A549 (cell line): ENCODE results near the gene RAB8B. TPM values are rescaled to one million over a fixed set of nuclear protein-coding genes. Genes with fewer than 3 reads are reported as not detected.
A peak's percentile ranks its signal among the peaks of the same experiment; 100 is the strongest.

ENCODE experiments used
- ATAC-seq, 2 experiments: fragments of 200-7000 bp in 1 of 2; fragments of >200 bp in 1 of 2; cut with Nextera tagmentation in 1 of 2; cut with Tn5 transposase in 1 of 2; 3 replicates each; pipeline versions ENCODE4 v1.8.0 to v1.9.1; 2018 to 2020; ENCODE audit warnings: mild to moderate bottlenecking in 1 of 2, moderate library complexity in 1 of 2
- CTCF ChIA-PET: fragments of 300-600 bp; sonication (Branson Sonifier 250); formaldehyde crosslinking; extraction: SDS; loops from one replicate; lab custom pipeline; 2021; ENCODE audit warnings: antibody characterized with exemption, inconsistent platforms; lab: Yijun Ruan, JAX
- POLR2A ChIA-PET: fragments of 350-600 bp; formaldehyde crosslinking; extraction: SDS; loops from one replicate; lab custom pipeline; 2021; ENCODE audit warnings: antibody characterized with exemption, inconsistent platforms; lab: Yijun Ruan, JAX
- DNase-seq, 2 experiments: peaks; one replicate each; pipeline versions ENCODE4 v3.0.0 to v3.0.0-alpha.2; 2011 to 2016; ENCODE audit warnings: low read depth in 1 of 2, low spot score in 1 of 2
- FAIRE-seq: peaks from 2 replicates; lab custom pipeline; 2011; peaks lifted over from hg19 to GRCh38; lab: Jason Lieb, UNC
- H3K27ac ChIP-seq, 2 experiments: fragments of >200 bp; sonication (Bioruptor Twin); formaldehyde crosslinking; 3 replicates each; pipeline ENCODE4 v1.5.1; 2016 to 2017
- H3K4me1 ChIP-seq: fragments of >200 bp; sonication (Bioruptor Twin); formaldehyde crosslinking; 3 replicates; pipeline ENCODE4 v1.6.1; 2016
- H3K4me2 ChIP-seq: fragments of >200 bp; sonication (Bioruptor Twin); formaldehyde crosslinking; 3 replicates; pipeline ENCODE4 v1.6.1; 2016
- H3K4me3 ChIP-seq: fragments of >200 bp; sonication (Bioruptor Twin); formaldehyde crosslinking; 3 replicates; pipeline ENCODE4 v1.5.1; 2016
- H3K9me3 ChIP-seq: fragments of >200 bp; sonication (Bioruptor Twin); formaldehyde crosslinking; 3 replicates; pipeline ENCODE4 v1.6.1; 2016
- ATOH8 ChIP-seq: fragments of 250-450 bp; sonication (Bioruptor Pico); IDR thresholded peaks from 2 replicates; pipeline ENCODE4 v1.5.0; 2020; ENCODE audit warnings: low read depth, mild to moderate bottlenecking, moderate library complexity
- BCL3 ChIP-seq: fragments of >200 bp; sonication (Bioruptor Twin); formaldehyde crosslinking; IDR thresholded peaks from 3 replicates; pipeline ENCODE4 v1.6.1; 2016
- EHMT2 ChIP-seq: fragments of 200-600 bp; sonication (generic); IDR thresholded peaks from 2 replicates; pipeline ENCODE4 v1.6.1; 2016; ENCODE audit warnings: antibody characterized with exemption, low read depth, mild to moderate bottlenecking, moderate library complexity
- HMGXB4 ChIP-seq: fragments of 250-450 bp; sonication (Bioruptor Pico); IDR thresholded peaks from 2 replicates; pipeline ENCODE4 v1.5.0; 2021; ENCODE audit warnings: mild to moderate bottlenecking, moderate library complexity, borderline replicate concordance
- HOXB5 ChIP-seq: fragments of 250-450 bp; sonication (Bioruptor Pico); IDR thresholded peaks from 2 replicates; pipeline ENCODE4 v1.5.0; 2020; ENCODE audit warnings: mild to moderate bottlenecking, moderate library complexity
- JUN ChIP-seq, 2 experiments: fragments of >200 bp; sonication (Bioruptor Twin); formaldehyde crosslinking; IDR thresholded peaks; 2 replicates in 1 of 2; 3 replicates in 1 of 2; pipeline ENCODE4 v1.6.1; 2016 to 2017
- MAFK ChIP-seq: fragments of 450-650 bp; IDR thresholded peaks from 2 replicates; pipeline ENCODE4 v1.6.1; 2014; ENCODE audit not compliant: partially characterized antibody
- MAX ChIP-seq: IDR thresholded peaks from 2 replicates; pipeline ENCODE4 v1.6.1; 2012
- MAZ ChIP-seq: fragments of 150-350 bp; IDR thresholded peaks from 2 replicates; pipeline ENCODE4 v1.6.1; 2014; ENCODE audit warnings: antibody characterized with exemption, low read depth, low read length, borderline replicate concordance
- MYC ChIP-seq: IDR thresholded peaks from 2 replicates; pipeline ENCODE4 v1.6.1; 2012; ENCODE audit warnings: mild to moderate bottlenecking, inconsistent platforms, low read length, improper control_type of control experiment, borderline replicate concordance
- PHF8 ChIP-seq: fragments of 200-600 bp; sonication (generic); IDR thresholded peaks from 2 replicates; pipeline ENCODE4 v1.6.1; 2016; ENCODE audit warnings: low read depth, mild to moderate bottlenecking, antibody characterized with exemption, moderate library complexity, borderline replicate concordance
- POLR2A ChIP-seq: IDR thresholded peaks from 2 replicates; pipeline ENCODE4 v1.6.1; 2012; ENCODE audit warnings: mild to moderate bottlenecking, low read length
- RAD21 ChIP-seq, 2 experiments: fragments of >200 bp in 1 of 2; sonication (Bioruptor Twin) in 1 of 2; formaldehyde crosslinking in 1 of 2; IDR thresholded peaks in 1 of 2; conservative IDR thresholded peaks in 1 of 2; 2 replicates in 1 of 2; 3 replicates in 1 of 2; pipeline ENCODE4 v1.6.1; 2012 to 2018; ENCODE audit warnings: inconsistent platforms in 1 of 2
- SMC3 ChIP-seq: fragments of >200 bp; sonication (Bioruptor Twin); formaldehyde crosslinking; IDR thresholded peaks from 3 replicates; pipeline ENCODE4 v1.6.1; 2018; ENCODE audit warnings: inconsistent platforms
- TFCP2L1 ChIP-seq: fragments of 250-450 bp; sonication (Bioruptor Pico); IDR thresholded peaks from 2 replicates; pipeline ENCODE4 v1.5.0; 2021; ENCODE audit warnings: mild to moderate bottlenecking
- ZNF302 ChIP-seq: fragments of 250-450 bp; sonication (Bioruptor Pico); IDR thresholded peaks from 2 replicates; pipeline ENCODE4 v1.9.0; 2021; ENCODE audit warnings: inconsistent platforms, mild to moderate bottlenecking, moderate library complexity
- WGBS: methylation state at CpG from one replicate; pipeline ENCODE4 v1.1.6; 2017; ENCODE audit errors: missing lambda C conversion rate; 5-methylcytosine and 5-hydroxymethylcytosine counted together
- polyA minus RNA-seq: library from RNA; depleted of rRNA, polyadenylated mRNA; stranded (reverse); fragments of >200 nt; gene quantifications from 2 replicates; pipeline ENCODE4 v1.2.3, GENCODE V29; 2011; rRNA and poly(A)+ RNA removed
- polyA plus RNA-seq, 4 experiments: library from polyadenylated mRNA; depleted of rRNA in 3 of 4; stranded (reverse); fragments of >200 nt; fragmentation: RNase III in 1 of 4; extraction: RNeasy Plus Mini Kit Qiagen cat#74134 plus additional on column Dnase treatment in 1 of 4; gene quantifications; 2 replicates in 3 of 4; 3 replicates in 1 of 4; pipeline ENCODE4 v1.2.3, GENCODE V29; 2011 to 2017
- TF ChIP-seq, protein P1 (sequence below): IDR thresholded peaks from 2 replicates; pipeline ENCODE4 v1.6.1; 2012
- TF ChIP-seq, protein P2 (sequence below): fragments of 200-600 bp; sonication (generic); IDR thresholded peaks from 2 replicates; pipeline ENCODE4 v1.6.1; 2016; ENCODE audit warnings: antibody characterized with exemption, mild to moderate bottlenecking, moderate library complexity
- TF ChIP-seq, protein P3 (sequence below): fragments of >200 bp; sonication (Bioruptor Twin); formaldehyde crosslinking; IDR thresholded peaks from 2 replicates; pipeline ENCODE4 v1.6.1; 2016

The RAB8B gene
- polyA plus RNA-seq (2011; rRNA removed): 28.8 and 41.4 TPM in 2 replicates
- 7.0 and 7.8 TPM in 2 replicates for polyA plus RNA-seq (2012; cell fraction: cytosol; rRNA removed)
- polyA plus RNA-seq (2012; cell fraction: nucleus; rRNA removed): 1.2 and 2.2 TPM in 2 replicates
- 19.5 to 22.2 TPM (median 21.5 TPM) in 3 replicates for polyA plus RNA-seq (2017; fragmentation: RNase III; extraction: RNeasy Plus Mini Kit Qiagen cat#74134 plus additional on column Dnase treatment)
- polyA minus RNA-seq: 13.6 and 14.7 TPM in 2 replicates

DNA sequence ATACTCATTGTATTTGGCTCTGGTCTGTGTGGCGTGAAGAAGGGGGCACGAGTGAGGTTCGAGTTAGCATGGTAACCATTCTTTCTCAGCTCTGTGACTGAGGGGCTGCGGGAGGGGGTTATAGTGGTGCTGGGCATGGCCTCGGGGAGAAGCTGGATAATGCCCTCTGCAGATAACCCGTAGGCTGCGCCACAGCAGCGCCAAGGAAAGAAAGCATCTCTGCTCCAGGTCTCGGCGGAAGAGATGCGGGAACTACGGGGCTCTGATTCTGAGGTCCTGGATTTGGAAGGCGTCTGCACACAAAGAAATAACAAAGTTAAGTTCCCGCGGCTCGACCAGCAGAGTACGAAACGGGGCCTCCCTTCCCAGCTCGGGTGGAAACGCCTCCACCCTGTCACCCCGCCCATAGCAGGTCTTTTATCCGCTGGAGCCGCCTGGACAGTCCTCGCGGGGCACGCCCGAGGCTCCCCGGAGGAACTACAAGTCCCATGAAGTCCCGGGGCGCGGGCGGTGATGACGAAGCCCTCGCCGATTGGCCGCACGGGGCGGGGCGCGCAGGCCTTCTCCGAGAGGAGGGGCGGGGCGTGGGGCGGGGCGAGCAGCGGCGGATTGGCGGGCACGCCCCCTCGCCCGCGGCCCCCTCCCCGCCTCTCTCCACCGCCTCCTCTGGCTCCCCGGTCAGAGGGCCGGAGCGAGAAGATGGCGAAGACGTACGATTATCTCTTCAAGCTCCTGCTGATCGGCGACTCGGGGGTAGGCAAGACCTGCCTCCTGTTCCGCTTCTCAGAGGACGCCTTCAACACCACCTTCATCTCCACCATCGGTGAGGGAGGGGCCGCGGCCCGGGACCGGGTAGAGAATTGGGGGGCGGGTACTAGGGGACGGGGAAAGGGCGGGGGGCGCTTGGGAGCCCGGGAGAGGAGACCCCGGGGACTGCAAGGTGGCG is at the start of gene RAB8B:
RAB8B (plus strand) TSS at position 681 of the 946 bp plus-strand sequence; CDS start at position 700, 19 bp downstream.
- Histone ChIP-seq H3K4me3 (peak within 1 kb of the TSS; percentile 68), H3K9me3 (no peaks in the 10 kb centered on the region), H3K27ac (peak within 1 kb of the TSS; percentile 75 to 93), H3K4me1 (peaks cover 42% of the 10 kb centered on the region), H3K4me2 (peak within 1 kb of the TSS; percentile 83)
- ATAC-seq: peak; percentile 92 to 98
- peak; percentile 87 to 96 for DNase-seq
- TF ChIP-seq MAFK: no peak
- TF ChIP-seq JUN (IDR thresholded peaks at IDR 0.05): peak in 1 of 2 experiments; percentile 72; a peak in 3 of 5 replicates
- no peak for TF ChIP-seq ATOH8 (CRISPR knock-in tag)
- no peak for TF ChIP-seq TFCP2L1
- no peak for TF ChIP-seq ZNF302
- TF ChIP-seq, protein P1, sequence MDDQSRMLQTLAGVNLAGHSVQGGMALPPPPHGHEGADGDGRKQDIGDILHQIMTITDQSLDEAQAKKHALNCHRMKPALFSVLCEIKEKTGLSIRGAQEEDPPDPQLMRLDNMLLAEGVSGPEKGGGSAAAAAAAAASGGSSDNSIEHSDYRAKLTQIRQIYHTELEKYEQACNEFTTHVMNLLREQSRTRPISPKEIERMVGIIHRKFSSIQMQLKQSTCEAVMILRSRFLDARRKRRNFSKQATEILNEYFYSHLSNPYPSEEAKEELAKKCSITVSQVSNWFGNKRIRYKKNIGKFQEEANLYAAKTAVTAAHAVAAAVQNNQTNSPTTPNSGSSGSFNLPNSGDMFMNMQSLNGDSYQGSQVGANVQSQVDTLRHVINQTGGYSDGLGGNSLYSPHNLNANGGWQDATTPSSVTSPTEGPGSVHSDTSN: no peak
- TF ChIP-seq EHMT2: no peak
- TF ChIP-seq, protein P2, sequence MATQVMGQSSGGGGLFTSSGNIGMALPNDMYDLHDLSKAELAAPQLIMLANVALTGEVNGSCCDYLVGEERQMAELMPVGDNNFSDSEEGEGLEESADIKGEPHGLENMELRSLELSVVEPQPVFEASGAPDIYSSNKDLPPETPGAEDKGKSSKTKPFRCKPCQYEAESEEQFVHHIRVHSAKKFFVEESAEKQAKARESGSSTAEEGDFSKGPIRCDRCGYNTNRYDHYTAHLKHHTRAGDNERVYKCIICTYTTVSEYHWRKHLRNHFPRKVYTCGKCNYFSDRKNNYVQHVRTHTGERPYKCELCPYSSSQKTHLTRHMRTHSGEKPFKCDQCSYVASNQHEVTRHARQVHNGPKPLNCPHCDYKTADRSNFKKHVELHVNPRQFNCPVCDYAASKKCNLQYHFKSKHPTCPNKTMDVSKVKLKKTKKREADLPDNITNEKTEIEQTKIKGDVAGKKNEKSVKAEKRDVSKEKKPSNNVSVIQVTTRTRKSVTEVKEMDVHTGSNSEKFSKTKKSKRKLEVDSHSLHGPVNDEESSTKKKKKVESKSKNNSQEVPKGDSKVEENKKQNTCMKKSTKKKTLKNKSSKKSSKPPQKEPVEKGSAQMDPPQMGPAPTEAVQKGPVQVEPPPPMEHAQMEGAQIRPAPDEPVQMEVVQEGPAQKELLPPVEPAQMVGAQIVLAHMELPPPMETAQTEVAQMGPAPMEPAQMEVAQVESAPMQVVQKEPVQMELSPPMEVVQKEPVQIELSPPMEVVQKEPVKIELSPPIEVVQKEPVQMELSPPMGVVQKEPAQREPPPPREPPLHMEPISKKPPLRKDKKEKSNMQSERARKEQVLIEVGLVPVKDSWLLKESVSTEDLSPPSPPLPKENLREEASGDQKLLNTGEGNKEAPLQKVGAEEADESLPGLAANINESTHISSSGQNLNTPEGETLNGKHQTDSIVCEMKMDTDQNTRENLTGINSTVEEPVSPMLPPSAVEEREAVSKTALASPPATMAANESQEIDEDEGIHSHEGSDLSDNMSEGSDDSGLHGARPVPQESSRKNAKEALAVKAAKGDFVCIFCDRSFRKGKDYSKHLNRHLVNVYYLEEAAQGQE: peak; percentile 35; the same call in 1 of the 2 replicates
- peak in 1 of 2 experiments; percentile 16; a peak in 1 of 5 replicates for TF ChIP-seq RAD21 (conservative IDR thresholded peaks at IDR 0.05 in 1 of 2, IDR thresholded peaks at IDR 0.05 in 1 of 2)
- peak; percentile 71 for TF ChIP-seq POLR2A
- peak; percentile 63 for TF ChIP-seq PHF8
- no peak for TF ChIP-seq HOXB5 (CRISPR knock-in tag)
- no peak for TF ChIP-seq HMGXB4 (CRISPR knock-in tag)
- TF ChIP-seq, protein P3, sequence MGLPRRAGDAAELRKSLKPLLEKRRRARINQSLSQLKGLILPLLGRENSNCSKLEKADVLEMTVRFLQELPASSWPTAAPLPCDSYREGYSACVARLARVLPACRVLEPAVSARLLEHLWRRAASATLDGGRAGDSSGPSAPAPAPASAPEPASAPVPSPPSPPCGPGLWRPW: no peak
- 0 out of 3 replicates have a peak, but pooled peaks have one; percentile 8 for TF ChIP-seq SMC3
- peak; percentile 52; the same call in 1 of the 2 replicates for TF ChIP-seq MYC
- 0 out of 3 replicates have a peak, but pooled peaks have one; percentile 21 for TF ChIP-seq BCL3
- peak; percentile 60; the same call in 1 of the 2 replicates for TF ChIP-seq MAZ
- peak; percentile 0; the same call in 1 of the 2 replicates for TF ChIP-seq MAX
- ChIA-PET POLR2A (interaction anchor here (0.6 to 1.6 kb wide), 7 partner anchors 11 to 141 kb away, joined by 3 to 11 read pairs (median 4); partner anchors contain the start of genes APH1B and RPS27L), CTCF (interaction anchor here (0.6 to 1.6 kb wide), 4 partner anchors 10 to 95 kb away, joined by 3 to 9 read pairs (median 4); no protein-coding TSS in a partner anchor)
- 5% methylated on average over 35 of the region's 77 CpGs for WGBS
- FAIRE-seq: no peak
